ENCODE data around the gene UBA1.

Gene UBA1

GRCh38 chrX:47176101-47176740 lies 17.4 kb upstream of the UBA1 start:
- H3K36me3 ChIP-seq (ENCODE audit: control insufficient read depth, insufficient read depth, low read length): no peaks in the 10 kb centered on the region

GRCh38 chrX:47177079-47177478 lies 16.6 kb upstream of the UBA1 start:
- Histone ChIP-seq H3K27ac (ENCODE audit: low read depth, low read length) (no peak overlapping the region), H3K56ac (ENCODE audit: low read length) (no peak overlapping the region), H3K18ac (ENCODE audit: low read length) (no peak overlapping the region), H4K5ac (ENCODE audit: low read length) (no peak overlapping the region), H3K4me1 (ENCODE audit: control insufficient read depth, low read depth, low read length) (no peaks in the 10 kb centered on the region), H2BK15ac (replicated peaks; ENCODE audit: low read depth) (no peak overlapping the region), H3K4ac (ENCODE audit: low read depth, low read length) (no peak overlapping the region), H3K36me3 (ENCODE audit: control insufficient read depth, insufficient read depth, low read length) (peaks cover under 1% of the 10 kb centered on the region), H3K79me1 (ENCODE audit: low read length) (no peaks in the 10 kb centered on the region), H3K27me3 (ENCODE audit: insufficient read depth, low read length, poor library complexity) (no peaks in the 10 kb centered on the region), H3K4me3 (ENCODE audit: low read length) (no peak overlapping the region), H2AK5ac (ENCODE audit: low read length) (no peak overlapping the region), H3K9ac (ENCODE audit: low read length) (no peak overlapping the region), H2BK120ac (ENCODE audit: low read depth, low read length) (no peak overlapping the region), H2BK5ac (ENCODE audit: low read length) (no peak overlapping the region), H3K23ac (ENCODE audit: low read length) (no peak overlapping the region), H3K4me2 (ENCODE audit: low read length) (no peak overlapping the region), H4K8ac (ENCODE audit: low read depth, low read length) (no peak overlapping the region), H3K79me2 (ENCODE audit: control insufficient read depth, insufficient read depth, low read length) (no peaks in the 10 kb centered on the region)
- no CpG with 5 or more reads among the region's 2 CpGs for WGBS (ENCODE audit: extremely low coverage, insufficient coverage, low lambda C conversion rate)
- no peak for DNase-seq

More at GRCh38 chrX:47176101-47176740, 17.4 kb upstream of the UBA1 start:
- H3K4me1 ChIP-seq (ENCODE audit: control insufficient read depth, low read depth, low read length): no peaks in the 10 kb centered on the region
- H3K56ac ChIP-seq (ENCODE audit: low read length): no peak overlapping the region
- H3K4me3 ChIP-seq (ENCODE audit: low read length): no peak overlapping the region
- H3K9ac ChIP-seq (ENCODE audit: low read length): no peak overlapping the region
- H3K27me3 ChIP-seq (ENCODE audit: insufficient read depth, low read length, poor library complexity): no peaks in the 10 kb centered on the region
- H3K18ac ChIP-seq (ENCODE audit: low read length): no peak overlapping the region
- no peak overlapping the region for H3K27ac ChIP-seq (ENCODE audit: low read depth, low read length)
- no peak for DNase-seq
- H3K79me2 ChIP-seq (ENCODE audit: control insufficient read depth, insufficient read depth, low read length): no peaks in the 10 kb centered on the region
- H3K23ac ChIP-seq (ENCODE audit: low read length): no peak overlapping the region
- H3K79me1 ChIP-seq (ENCODE audit: low read length): no peaks in the 10 kb centered on the region
- H4K5ac ChIP-seq (ENCODE audit: low read length): no peak overlapping the region
- no peak overlapping the region for H2BK15ac ChIP-seq (replicated peaks; ENCODE audit: low read depth)
- H3K4me2 ChIP-seq (ENCODE audit: low read length): no peak overlapping the region
- WGBS (ENCODE audit: extremely low coverage, insufficient coverage, low lambda C conversion rate): no CpG with 5 or more reads among the region's 23 CpGs
- H2BK5ac ChIP-seq (ENCODE audit: low read length): no peak overlapping the region
- no peak overlapping the region for H2BK120ac ChIP-seq (ENCODE audit: low read depth, low read length)
- no peak overlapping the region for H2AK5ac ChIP-seq (ENCODE audit: low read length)
- H4K8ac ChIP-seq (ENCODE audit: low read depth, low read length): no peak overlapping the region
- no peak overlapping the region for H3K4ac ChIP-seq (ENCODE audit: low read depth, low read length)

GRCh38 chrX:47178337-47178736 lies 15.3 kb upstream of the UBA1 start:
- Histone ChIP-seq H3K18ac (ENCODE audit: low read length) (no peak overlapping the region), H3K79me2 (ENCODE audit: control insufficient read depth, insufficient read depth, low read length) (no peaks in the 10 kb centered on the region), H3K4me3 (ENCODE audit: low read length) (no peak overlapping the region), H2AK5ac (ENCODE audit: low read length) (no peak overlapping the region), H3K4ac (ENCODE audit: low read depth, low read length) (no peak overlapping the region), H2BK5ac (ENCODE audit: low read length) (no peak overlapping the region), H3K56ac (ENCODE audit: low read length) (no peak overlapping the region), H3K27me3 (ENCODE audit: insufficient read depth, low read length, poor library complexity) (no peaks in the 10 kb centered on the region), H2BK120ac (ENCODE audit: low read depth, low read length) (no peak overlapping the region), H3K4me2 (ENCODE audit: low read length) (no peak overlapping the region), H3K9ac (ENCODE audit: low read length) (no peak overlapping the region), H3K23ac (ENCODE audit: low read length) (no peak overlapping the region), H3K4me1 (ENCODE audit: control insufficient read depth, low read depth, low read length) (no peaks in the 10 kb centered on the region), H4K5ac (ENCODE audit: low read length) (no peak overlapping the region), H3K79me1 (ENCODE audit: low read length) (no peaks in the 10 kb centered on the region), H2BK15ac (replicated peaks; ENCODE audit: low read depth) (no peak overlapping the region), H4K8ac (ENCODE audit: low read depth, low read length) (no peak overlapping the region), H3K27ac (ENCODE audit: low read depth, low read length) (no peak overlapping the region), H3K36me3 (ENCODE audit: control insufficient read depth, insufficient read depth, low read length) (peaks cover 2% of the 10 kb centered on the region)
- no peak for DNase-seq
- no CpG with 5 or more reads among the region's 5 CpGs for WGBS (ENCODE audit: extremely low coverage, insufficient coverage, low lambda C conversion rate)

GRCh38 chrX:47179221-47179927 lies 14.3 kb upstream of the UBA1 start:
- no peak overlapping the region for H2BK120ac ChIP-seq (ENCODE audit: low read depth, low read length)
- no peak overlapping the region for H3K9ac ChIP-seq (ENCODE audit: low read length)
- no peak overlapping the region for H3K23ac ChIP-seq (ENCODE audit: low read length)
- no peaks in the 10 kb centered on the region for H3K27me3 ChIP-seq (ENCODE audit: insufficient read depth, low read length, poor library complexity)
- no peak overlapping the region for H3K4me2 ChIP-seq (ENCODE audit: low read length)
- no peak overlapping the region for H3K4me3 ChIP-seq (ENCODE audit: low read length)
- DNase-seq: no peak
- no peak overlapping the region for H2AK5ac ChIP-seq (ENCODE audit: low read length)
- no peak overlapping the region for H3K56ac ChIP-seq (ENCODE audit: low read length)
- H3K18ac ChIP-seq (ENCODE audit: low read length): no peak overlapping the region
- no peak overlapping the region for H3K27ac ChIP-seq (ENCODE audit: low read depth, low read length)
- H4K5ac ChIP-seq (ENCODE audit: low read length): no peak overlapping the region
- H2BK15ac ChIP-seq (replicated peaks; ENCODE audit: low read depth): no peak overlapping the region
- no peaks in the 10 kb centered on the region for H3K79me1 ChIP-seq (ENCODE audit: low read length)
- H3K4ac ChIP-seq (ENCODE audit: low read depth, low read length): no peak overlapping the region
- H4K8ac ChIP-seq (ENCODE audit: low read depth, low read length): no peak overlapping the region
- no peak overlapping the region for H2BK5ac ChIP-seq (ENCODE audit: low read length)
- no CpG with 5 or more reads among the region's 14 CpGs for WGBS (ENCODE audit: extremely low coverage, insufficient coverage, low lambda C conversion rate)
- no peaks in the 10 kb centered on the region for H3K4me1 ChIP-seq (ENCODE audit: control insufficient read depth, low read depth, low read length)
- H3K36me3 ChIP-seq (ENCODE audit: control insufficient read depth, insufficient read depth, low read length): peaks cover 2% of the 10 kb centered on the region
- no peaks in the 10 kb centered on the region for H3K79me2 ChIP-seq (ENCODE audit: control insufficient read depth, insufficient read depth, low read length)

GRCh38 chrX:47179928-47180255 lies 13.7 kb upstream of the UBA1 start:
- no peak overlapping the region for H2BK15ac ChIP-seq (replicated peaks; ENCODE audit: low read depth)
- H2BK5ac ChIP-seq (ENCODE audit: low read length): no peak overlapping the region
- H3K79me1 ChIP-seq (ENCODE audit: low read length): no peaks in the 10 kb centered on the region
- no peak for DNase-seq
- WGBS (ENCODE audit: extremely low coverage, insufficient coverage, low lambda C conversion rate): no CpG with 5 or more reads among the region's 18 CpGs
- H3K27me3 ChIP-seq (ENCODE audit: insufficient read depth, low read length, poor library complexity): no peaks in the 10 kb centered on the region
- H3K18ac ChIP-seq (ENCODE audit: low read length): no peak overlapping the region
- no peak overlapping the region for H3K4me2 ChIP-seq (ENCODE audit: low read length)
- no peak overlapping the region for H2BK120ac ChIP-seq (ENCODE audit: low read depth, low read length)
- H2AK5ac ChIP-seq (ENCODE audit: low read length): no peak overlapping the region
- H3K23ac ChIP-seq (ENCODE audit: low read length): no peak overlapping the region
- no peaks in the 10 kb centered on the region for H3K4me1 ChIP-seq (ENCODE audit: control insufficient read depth, low read depth, low read length)
- H3K4me3 ChIP-seq (ENCODE audit: low read length): no peak overlapping the region
- H3K4ac ChIP-seq (ENCODE audit: low read depth, low read length): no peak overlapping the region
- no peak overlapping the region for H3K56ac ChIP-seq (ENCODE audit: low read length)
- no peak overlapping the region for H4K5ac ChIP-seq (ENCODE audit: low read length)
- no peak overlapping the region for H3K27ac ChIP-seq (ENCODE audit: low read depth, low read length)
- no peak overlapping the region for H3K9ac ChIP-seq (ENCODE audit: low read length)
- H3K79me2 ChIP-seq (ENCODE audit: control insufficient read depth, insufficient read depth, low read length): no peaks in the 10 kb centered on the region
- peaks cover 2% of the 10 kb centered on the region for H3K36me3 ChIP-seq (ENCODE audit: control insufficient read depth, insufficient read depth, low read length)
- H4K8ac ChIP-seq (ENCODE audit: low read depth, low read length): no peak overlapping the region

- no peak overlapping the region for H2BK120ac ChIP-seq (ENCODE audit: low read depth, low read length)
- no peak overlapping the region for H2BK5ac ChIP-seq (ENCODE audit: low read length)
- H3K27ac ChIP-seq (ENCODE audit: low read depth, low read length): no peak overlapping the region
- no peaks in the 10 kb centered on the region for H3K79me1 ChIP-seq (ENCODE audit: low read length)
- H2AK5ac ChIP-seq (ENCODE audit: low read length): no peak overlapping the region
- H4K5ac ChIP-seq (ENCODE audit: low read length): no peak overlapping the region
- H3K56ac ChIP-seq (ENCODE audit: low read length): no peak overlapping the region
- H3K4me1 ChIP-seq (ENCODE audit: control insufficient read depth, low read depth, low read length): no peaks in the 10 kb centered on the region
- no CpG with 5 or more reads among the region's 8 CpGs for WGBS (ENCODE audit: extremely low coverage, insufficient coverage, low lambda C conversion rate)
- no peak overlapping the region for H3K18ac ChIP-seq (ENCODE audit: low read length)
- no peaks in the 10 kb centered on the region for H3K79me2 ChIP-seq (ENCODE audit: control insufficient read depth, insufficient read depth, low read length)
- no peak for DNase-seq
- H3K4ac ChIP-seq (ENCODE audit: low read depth, low read length): no peak overlapping the region
- no peak overlapping the region for H3K4me3 ChIP-seq (ENCODE audit: low read length)
- no peak overlapping the region for H3K23ac ChIP-seq (ENCODE audit: low read length)
- H3K9ac ChIP-seq (ENCODE audit: low read length): no peak overlapping the region
- H3K27me3 ChIP-seq (ENCODE audit: insufficient read depth, low read length, poor library complexity): no peaks in the 10 kb centered on the region
- no peak overlapping the region for H4K8ac ChIP-seq (ENCODE audit: low read depth, low read length)
- H3K36me3 ChIP-seq (ENCODE audit: control insufficient read depth, insufficient read depth, low read length): peaks cover 2% of the 10 kb centered on the region
- H2BK15ac ChIP-seq (replicated peaks; ENCODE audit: low read depth): no peak overlapping the region
- H3K4me2 ChIP-seq (ENCODE audit: low read length): no peak overlapping the region
These were observed 13.3 kb upstream of the UBA1 start for GRCh38 chrX:47180346-47180745.
